Astrocyte (in vitro differentiated cells and primary cell): ENCODE results near the gene CLEC3B. TPM values are rescaled to one million over a fixed set of nuclear protein-coding genes. Genes with fewer than 3 reads are reported as not detected.

Experiments used
- DNase-seq: peaks from one replicate; pipeline ENCODE4 v3.0.0-alpha.2; 2010; ENCODE audit warnings: low read depth
- FAIRE-seq: peaks from 2 replicates; lab custom pipeline; 2011; peaks lifted over from hg19 to GRCh38; lab: Jason Lieb, UNC
- H2AFZ ChIP-seq: 2 replicates; pipeline ENCODE4 v1.6.0; 2012; ENCODE audit warnings: low read depth, low read length, inconsistent platforms
- H3K27ac ChIP-seq: 2 replicates; pipeline ENCODE4 v1.5.1; 2011; ENCODE audit warnings: low read depth, low read length, inconsistent platforms
- H3K27me3 ChIP-seq: 2 replicates; pipeline ENCODE4 v1.6.0; 2011; ENCODE audit warnings: low read length, inconsistent platforms; ENCODE audit not compliant: insufficient read depth
- H3K36me3 ChIP-seq: 2 replicates; pipeline ENCODE4 v1.5.1; 2011; ENCODE audit warnings: low read length, inconsistent platforms; ENCODE audit not compliant: insufficient read depth
- H3K4me1 ChIP-seq: 2 replicates; pipeline ENCODE4 v1.5.1; 2011; ENCODE audit warnings: low read length, inconsistent platforms; ENCODE audit not compliant: insufficient read depth
- H3K4me2 ChIP-seq: 2 replicates; pipeline ENCODE4 v1.6.0; 2012; ENCODE audit warnings: low read length, inconsistent platforms
- H3K4me3 ChIP-seq: 2 replicates; pipeline ENCODE4 v1.5.1; 2011; ENCODE audit warnings: low read depth, mild to moderate bottlenecking, low read length, inconsistent platforms; ENCODE audit not compliant: insufficient read depth
- H3K79me2 ChIP-seq: 2 replicates; pipeline ENCODE4 v1.6.0; 2012; ENCODE audit warnings: mild to moderate bottlenecking, low read length, inconsistent platforms; ENCODE audit not compliant: insufficient read depth
- H3K9ac ChIP-seq: 2 replicates; pipeline ENCODE4 v1.6.0; 2012; ENCODE audit warnings: mild to moderate bottlenecking, low read length, inconsistent platforms
- H3K9me3 ChIP-seq: 2 replicates; pipeline ENCODE4 v1.5.1; 2012; ENCODE audit warnings: low read depth, mild to moderate bottlenecking, low read length, inconsistent platforms; ENCODE audit not compliant: insufficient read depth
- H4K20me1 ChIP-seq: 2 replicates; pipeline ENCODE4 v1.6.0; 2012; ENCODE audit warnings: low read length, inconsistent platforms; ENCODE audit not compliant: insufficient read depth
- H3K27ac Mint-ChIP-seq: one replicate; pipeline ENCODE4 v1.8.0; 2021; ENCODE audit warnings: mild to moderate bottlenecking, mixed read lengths; ENCODE audit not compliant: unreplicated experiment
- H3K27me3 Mint-ChIP-seq: one replicate; pipeline ENCODE4 v1.8.0; 2021; ENCODE audit warnings: low read depth, mixed read lengths; ENCODE audit not compliant: unreplicated experiment
- H3K36me3 Mint-ChIP-seq: one replicate; pipeline ENCODE4 v1.8.0; 2021; ENCODE audit warnings: low read depth, mixed read lengths; ENCODE audit not compliant: unreplicated experiment
- H3K4me1 Mint-ChIP-seq: one replicate; pipeline ENCODE4 v1.8.0; 2021; ENCODE audit warnings: low read depth, mixed read lengths; ENCODE audit not compliant: unreplicated experiment
- H3K4me3 Mint-ChIP-seq: one replicate; pipeline ENCODE4 v1.8.0; 2021; ENCODE audit warnings: mild to moderate bottlenecking, moderate library complexity, mixed read lengths; ENCODE audit not compliant: unreplicated experiment
- H3K9me3 Mint-ChIP-seq: one replicate; pipeline ENCODE4 v1.8.0; 2021; ENCODE audit warnings: mild to moderate bottlenecking, mixed read lengths; ENCODE audit not compliant: unreplicated experiment
- CTCF ChIP-seq: IDR thresholded peaks from 2 replicates; pipeline ENCODE4 v1.5.1; 2011; ENCODE audit warnings: low read depth, mild to moderate bottlenecking, inconsistent platforms, low read length, moderate library complexity; ENCODE audit not compliant: insufficient read depth
- EZH2 ChIP-seq: IDR thresholded peaks from 2 replicates; pipeline ENCODE4 v1.6.1; 2012; ENCODE audit warnings: mild to moderate bottlenecking, low read length, inconsistent platforms; ENCODE audit not compliant: insufficient read depth
- total RNA-seq: library from RNA; stranded (reverse); gene quantifications from 2 replicates; pipeline ENCODE4 v1.2.1, GENCODE V29; 2021

CLEC3B gene
- total RNA-seq, 1 donor from 2014 or later, result 0.32 TPM

DNA sequence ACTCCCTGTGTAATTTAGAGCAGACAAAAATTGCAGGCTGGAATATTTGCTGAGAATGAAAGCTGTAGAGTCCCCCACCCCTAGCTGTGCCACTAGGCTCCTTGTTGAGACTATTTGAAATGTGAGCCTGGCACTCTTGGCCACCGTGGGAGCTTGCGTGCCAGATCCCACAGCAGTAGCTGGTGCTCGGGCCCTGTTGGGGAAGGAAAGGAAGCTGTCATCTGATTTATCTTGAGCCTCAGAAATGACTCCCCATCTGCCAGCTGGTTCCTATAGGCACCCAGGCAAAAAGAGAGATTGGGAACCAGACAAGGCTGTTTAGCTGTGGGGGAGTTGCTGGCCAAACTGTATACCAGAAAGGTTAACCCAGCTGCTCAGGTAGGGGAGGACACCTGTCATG is 23.4 kb upstream of the CLEC3B start:
- no peak for TF ChIP-seq EZH2
- no peak for TF ChIP-seq CTCF
- Histone ChIP-seq H3K4me1 (no peaks in the 10 kb centered on the region), H3K27ac (no peak overlapping the region), H3K27me3 (no peaks in the 10 kb centered on the region), H3K4me3 (no peak overlapping the region), H3K9me3 (no peaks in the 10 kb centered on the region), H3K36me3 (peaks cover 35% of the 10 kb centered on the region), H3K79me2 (no peaks in the 10 kb centered on the region), H3K9ac (no peak overlapping the region), H3K4me2 (no peak overlapping the region), H4K20me1 (peaks cover 7% of the 10 kb centered on the region), H2AFZ (no peak overlapping the region)
- no peak for DNase-seq
- Mint-ChIP-seq H3K4me1 (no peaks in the 10 kb centered on the region), H3K36me3 (peaks cover 31% of the 10 kb centered on the region), H3K9me3 (peaks cover 6% of the 10 kb centered on the region), H3K4me3 (no peak overlapping the region), H3K27me3 (no peaks in the 10 kb centered on the region), H3K27ac (no peak overlapping the region)
- no peak for FAIRE-seq

DNA sequence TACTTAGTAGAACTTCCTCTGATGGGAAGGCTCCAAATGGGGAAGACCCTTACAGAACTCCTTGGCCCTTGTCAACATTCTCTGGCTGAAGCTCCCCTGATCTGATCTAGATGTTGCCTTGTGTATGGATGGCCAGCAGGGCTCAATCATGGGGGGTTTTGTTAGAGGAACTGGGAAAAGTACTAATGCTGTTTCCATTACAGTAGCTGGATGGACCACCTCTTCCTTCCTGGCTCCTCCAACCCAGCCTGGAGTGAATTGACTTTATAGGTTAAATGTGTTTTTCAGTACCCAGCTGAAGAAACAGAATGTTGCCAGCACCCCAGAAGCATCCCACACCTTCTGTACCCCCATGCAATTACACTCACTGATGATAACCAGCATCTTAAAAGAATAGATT is 22.7 kb upstream of the CLEC3B start:
- FAIRE-seq, result no peak
- Histone ChIP-seq H2AFZ (no peak overlapping the region), H3K27me3 (no peaks in the 10 kb centered on the region), H3K4me1 (no peaks in the 10 kb centered on the region), H3K4me2 (no peak overlapping the region), H4K20me1 (peaks cover 7% of the 10 kb centered on the region), H3K79me2 (no peaks in the 10 kb centered on the region), H3K36me3 (peaks cover 36% of the 10 kb centered on the region), H3K9ac (no peak overlapping the region), H3K27ac (no peak overlapping the region), H3K9me3 (no peaks in the 10 kb centered on the region), H3K4me3 (no peak overlapping the region)
- Mint-ChIP-seq H3K36me3 (peaks cover 33% of the 10 kb centered on the region), H3K4me1 (no peaks in the 10 kb centered on the region), H3K4me3 (no peak overlapping the region), H3K27me3 (no peaks in the 10 kb centered on the region), H3K27ac (no peak overlapping the region), H3K9me3 (peaks cover 6% of the 10 kb centered on the region)
- no peak for DNase-seq
- TF ChIP-seq CTCF (no peak), EZH2 (no peak)

GRCh38 chr3:45003859-45004258 is 22.2 kb upstream of the CLEC3B start:
- H3K36me3 ChIP-seq, result peaks cover 31% of the 10 kb centered on the region
- no peak overlapping the region for H3K4me3 Mint-ChIP-seq

More at GRCh38 chr3:45003859-45004258, 22.2 kb upstream of the CLEC3B start:
- Mint-ChIP-seq H3K4me1 (no peaks in the 10 kb centered on the region), H3K27me3 (no peaks in the 10 kb centered on the region), H3K9me3 (peaks cover 6% of the 10 kb centered on the region), H3K27ac (no peak overlapping the region), H3K36me3 (peaks cover 33% of the 10 kb centered on the region)
- no peaks in the 10 kb centered on the region for H3K27me3 ChIP-seq
- H2AFZ ChIP-seq, result no peak overlapping the region
- H3K9me3 ChIP-seq, result no peaks in the 10 kb centered on the region
- DNase-seq (no peak), FAIRE-seq (no peak)
- H3K4me1 ChIP-seq, result no peaks in the 10 kb centered on the region
- no peak overlapping the region for H3K4me2 ChIP-seq
- TF ChIP-seq EZH2 (no peak), CTCF (no peak)
- no peaks in the 10 kb centered on the region for H3K79me2 ChIP-seq
- H3K9ac ChIP-seq, result no peak overlapping the region
- H3K4me3 ChIP-seq, result no peak overlapping the region
- H3K27ac ChIP-seq, result no peak overlapping the region
- peaks cover 7% of the 10 kb centered on the region for H4K20me1 ChIP-seq
